HCT116 (cell line): ENCODE data around the gene SHF. TPM values are rescaled to one million over a fixed set of nuclear protein-coding genes. Genes with fewer than 3 reads are reported as not detected.

Experiments
- ATAC-seq: fragments of 200-7000 bp; cut with Tn5 transposase; 2 replicates; pipeline ENCODE4 v1.9.1; 2020; ENCODE audit warnings: mild to moderate bottlenecking, moderate library complexity
- BruUV-seq: library from RNA; stranded (reverse); fragments of 400-500 nt; replicated peaks from 2 replicates; lab custom pipeline; 2021; lab: Mats Ljungman, UMichigan
- CTCF ChIA-PET: fragments of 300-600 bp; sonication (Branson Sonifier 250); formaldehyde crosslinking; loops from one replicate; lab custom pipeline; 2021; ENCODE audit warnings: antibody characterized with exemption; lab: Charles Lee
- POLR2A ChIA-PET: fragments of 300-600, 350-600 bp; sonication (Branson Sonifier 250); formaldehyde crosslinking; loops from one replicate; lab custom pipeline; 2021; ENCODE audit warnings: antibody characterized with exemption; lab: Charles Lee
- RAD21 ChIA-PET, 2 experiments: fragments of 300-600 bp; sonication (Branson Sonifier 250); formaldehyde crosslinking; loops; one replicate each; lab custom pipeline; 2023; ENCODE audit warnings: low total read pairs in 2 of 2; ENCODE audit not compliant: uncharacterized antibody in 2 of 2, unreplicated experiment in 2 of 2, low non-redundant PET in 1 of 2; lab: Charles Lee
- DNase-seq: peaks from one replicate; pipeline ENCODE4 v3.0.0-alpha.2; 2010; ENCODE audit warnings: low read depth, low spot score
- H2AFZ ChIP-seq: fragments of 200-600 bp; shearing (Covaris generic), sonication (generic); 2 replicates; pipeline ENCODE4 v1.6.1; 2017; ENCODE audit warnings: low read depth, mixed run types, mixed read lengths, antibody characterized with exemption, low read length; ENCODE audit not compliant: poor library complexity, severe bottlenecking
- H3K27ac ChIP-seq: 2 replicates; pipeline ENCODE4 v1.5.1; 2012; ENCODE audit warnings: low read depth, low read length
- H3K27me3 ChIP-seq: fragments of 200-600 bp; sonication (generic); 2 replicates; pipeline ENCODE4 v1.6.1; 2016; ENCODE audit warnings: mixed run types, low read length, mixed read lengths; ENCODE audit not compliant: insufficient read depth
- H3K36me3 ChIP-seq, 2 experiments: fragments of 200-500 bp in 1 of 2; fragments of 200-600 bp in 1 of 2; sonication (Bioruptor generic) in 1 of 2; sonication (generic) in 1 of 2; 2 replicates each; pipeline versions ENCODE4 v1.5.1 to v1.6.1; 2014 to 2016; ENCODE audit warnings: low read length in 2 of 2, inconsistent platforms in 1 of 2, mixed read lengths in 1 of 2, mixed run types in 1 of 2; ENCODE audit not compliant: insufficient read depth in 2 of 2, control insufficient read depth in 1 of 2
- H3K4me1 ChIP-seq, 2 experiments: fragments of 200-600 bp in 1 of 2; sonication (generic) in 1 of 2; 2 replicates each; pipeline versions ENCODE4 v1.5.1 to v1.6.1; 2012 to 2017; ENCODE audit warnings: low read length in 2 of 2, inconsistent platforms in 1 of 2, mild to moderate bottlenecking in 1 of 2, mixed read lengths in 1 of 2, mixed run types in 1 of 2, moderate library complexity in 1 of 2; ENCODE audit not compliant: insufficient read depth in 2 of 2, control insufficient read depth in 1 of 2
- H3K4me2 ChIP-seq: fragments of 200-600 bp; sonication (generic); 2 replicates; pipeline ENCODE4 v1.6.1; 2017; ENCODE audit warnings: mixed run types, low read length, mixed read lengths
- H3K4me3 ChIP-seq, 2 experiments: fragments of 200-600 bp in 1 of 2; sonication (generic) in 1 of 2; replicated peaks in 1 of 2; 2 replicates each; pipeline ENCODE4 v1.5.1; 2011 to 2016; ENCODE audit warnings: low read length in 2 of 2, control low read depth in 1 of 2, low read depth in 1 of 2, mild to moderate bottlenecking in 1 of 2, mixed read lengths in 1 of 2, mixed run types in 1 of 2
- H3K79me2 ChIP-seq: fragments of 200-600 bp; sonication (generic); 2 replicates; pipeline ENCODE4 v1.6.1; 2017; ENCODE audit warnings: mild to moderate bottlenecking, mixed run types, low read length, moderate library complexity, mixed read lengths; ENCODE audit not compliant: insufficient read depth
- H3K9ac ChIP-seq: fragments of 200-600 bp; sonication (generic); 2 replicates; pipeline ENCODE4 v1.6.1; 2016; ENCODE audit warnings: low read length, mixed read lengths
- H3K9me2 ChIP-seq: fragments of 200-600 bp; sonication (generic), shearing (Covaris generic); 2 replicates; pipeline ENCODE4 v1.6.1; 2017; ENCODE audit warnings: mixed run types, mild to moderate bottlenecking, moderate library complexity; ENCODE audit not compliant: insufficient read depth
- H3K9me3 ChIP-seq, 2 experiments: fragments of 200-500 bp in 1 of 2; fragments of 200-600 bp in 1 of 2; sonication (Bioruptor generic) in 1 of 2; sonication (generic) in 1 of 2; 2 replicates each; pipeline ENCODE4 v1.6.1; 2014 to 2017; ENCODE audit warnings: low read length in 2 of 2, mixed read lengths in 2 of 2, inconsistent platforms in 1 of 2, low read depth in 1 of 2, mild to moderate bottlenecking in 1 of 2, mixed run types in 1 of 2, moderate library complexity in 1 of 2; ENCODE audit not compliant: control insufficient read depth in 1 of 2, insufficient read depth in 1 of 2
- H4K20me1 ChIP-seq: fragments of 200-600 bp; sonication (generic), shearing (Covaris generic); 2 replicates; pipeline ENCODE4 v1.6.1; 2017; ENCODE audit warnings: mixed run types, mild to moderate bottlenecking, moderate library complexity; ENCODE audit not compliant: insufficient read depth
- CEBPB ChIP-seq: IDR thresholded peaks from 2 replicates; pipeline ENCODE4 v1.6.1; 2012; ENCODE audit warnings: low read depth
- EGR1 ChIP-seq: IDR thresholded peaks from 2 replicates; pipeline ENCODE4 v1.6.1; 2012; ENCODE audit warnings: low read depth
- ELF1 ChIP-seq: IDR thresholded peaks from 2 replicates; pipeline ENCODE4 v1.6.1; 2012; ENCODE audit warnings: low read depth, borderline replicate concordance
- FOSL1 ChIP-seq: IDR thresholded peaks from 2 replicates; pipeline ENCODE4 v1.6.1; 2012; ENCODE audit warnings: low read depth
- POLR2A ChIP-seq: IDR thresholded peaks from 2 replicates; pipeline ENCODE4 v1.7.0; 2011; ENCODE audit warnings: borderline replicate concordance; ENCODE audit not compliant: insufficient read depth, insufficient read length; ENCODE audit errors: extremely low read depth
- POLR2AphosphoS5 ChIP-seq: IDR thresholded peaks from 2 replicates; pipeline ENCODE4 v1.6.1; 2011; ENCODE audit warnings: mild to moderate bottlenecking, low read depth, low read length, moderate library complexity
- RAD21 ChIP-seq: IDR thresholded peaks from 2 replicates; pipeline ENCODE4 v1.6.1; 2012; ENCODE audit warnings: low read depth, mild to moderate bottlenecking
- SP1 ChIP-seq: IDR thresholded peaks from 2 replicates; pipeline ENCODE4 v1.6.1; 2012; ENCODE audit warnings: low read depth
- TCF7L2 ChIP-seq: IDR thresholded peaks from 2 replicates; pipeline ENCODE4 v1.7.0; 2011; ENCODE audit warnings: borderline replicate concordance, inconsistent platforms; ENCODE audit not compliant: insufficient read depth, insufficient read length; ENCODE audit errors: extremely low read depth
- ZFX ChIP-seq: fragments of 450-650 bp; IDR thresholded peaks from 2 replicates; pipeline ENCODE4 v1.6.1; 2017
- intact Hi-C: fragments of 100-400 bp; cut with micrococcal nuclease; formaldehyde crosslinking; loops from 2 replicates; pipeline ENCODE4 v1.10.0; 2022
- total RNA-seq: library from RNA; stranded (reverse); gene quantifications from one replicate; pipeline ENCODE4 v1.2.1, GENCODE V29; 2021; ENCODE audit not compliant: unreplicated experiment
- TF ChIP-seq, protein P1 (sequence below): IDR thresholded peaks from 2 replicates; pipeline ENCODE4 v1.6.1; 2012

Gene SHF
- total RNA-seq, 1 experiment from 2014 or later, result 2.6 TPM

- TF ChIP-seq TCF7L2, result no peak
These were observed 67.4 kb downstream of the SHF start (continued) for GRCh38 chr15:45120081-45120972.

DNA sequence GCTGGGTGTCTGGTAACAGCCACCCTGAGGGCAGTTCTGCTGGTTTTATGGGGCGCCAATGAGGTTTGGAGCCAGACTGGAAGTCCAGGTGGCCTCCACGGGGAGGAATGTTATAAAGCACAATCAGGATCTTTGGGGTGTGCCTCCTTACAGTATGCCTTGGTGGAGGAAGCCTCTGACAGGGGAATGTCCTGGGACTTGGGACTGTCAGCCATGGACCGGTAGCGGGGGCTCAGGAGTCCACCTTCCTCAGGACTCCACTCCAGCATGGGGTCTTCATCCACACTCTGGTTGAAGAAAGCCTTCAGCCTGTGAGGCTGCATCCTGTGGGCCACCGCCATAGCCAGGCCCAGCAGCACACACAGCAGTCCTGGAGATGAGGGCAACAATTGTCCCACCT lies 68.8 kb downstream of the SHF start:
- Histone ChIP-seq H3K4me1 (peaks cover 2 to 16% of the 10 kb centered on the region in 2 experiments; a peak in 3 of 4 replicates), H3K27ac (no peak overlapping the region), H3K9me2 (no peaks in the 10 kb centered on the region), H2AFZ (no peak overlapping the region), H3K9ac (no peak overlapping the region), H4K20me1 (no peaks in the 10 kb centered on the region), H3K9me3 (no peaks in the 10 kb centered on the region), H3K27me3 (no peaks in the 10 kb centered on the region), H3K4me3 (no peak overlapping the region), H3K36me3 (no peaks in the 10 kb centered on the region), H3K4me2 (no peak overlapping the region), H3K79me2 (no peaks in the 10 kb centered on the region)
- CTCF ChIA-PET, result interaction anchor here (1.0 to 1.9 kb wide), 9 partner anchors 8 to 475 kb away, joined by 3 to 60 read pairs (median 9); partner anchors contain the start of genes DUOX1 and DUOXA1
- no peak for DNase-seq
- POLR2A ChIA-PET, result no interaction called here
- BruUV-seq, result no TSS peak
- intact Hi-C loops, result no loop called here
- ATAC-seq, result no peak
- TF ChIP-seq ZFX (no peak), RAD21 (no peak), ELF1 (no peak), CEBPB (no peak), EGR1 (no peak), FOSL1 (no peak), SP1 (no peak), POLR2AphosphoS5 (no peak), POLR2A (no peak)
- TF ChIP-seq, protein P1, sequence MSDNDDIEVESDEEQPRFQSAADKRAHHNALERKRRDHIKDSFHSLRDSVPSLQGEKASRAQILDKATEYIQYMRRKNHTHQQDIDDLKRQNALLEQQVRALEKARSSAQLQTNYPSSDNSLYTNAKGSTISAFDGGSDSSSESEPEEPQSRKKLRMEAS, result no peak
- RAD21 ChIA-PET, result no interaction called here
